Spinal cord (tissue), 10 donors: ENCODE measurements around the gene XYLT1. TPM values are rescaled to one million over a fixed set of nuclear protein-coding genes. Genes with fewer than 3 reads are reported as not detected.

Experiments used
- DNase-seq, 6 donors: peaks; one replicate each; pipeline versions ENCODE4 v3.0.0 to v3.0.0-alpha.2; 2013 to 2015; ENCODE audit warnings: low spot score in 6 of 6, low read depth in 4 of 6
- H3K27ac ChIP-seq: one replicate; pipeline ENCODE4 v1.5.1; 2013; ENCODE audit warnings: low read depth, low read length, control low read depth
- H3K27me3 ChIP-seq: one replicate; pipeline ENCODE4 v1.6.1; 2013; ENCODE audit warnings: low read length; ENCODE audit not compliant: control insufficient read depth, insufficient read depth
- H3K36me3 ChIP-seq: one replicate; pipeline ENCODE4 v1.6.1; 2013; ENCODE audit warnings: low read length; ENCODE audit not compliant: control insufficient read depth, insufficient read depth
- H3K4me1 ChIP-seq: one replicate; pipeline ENCODE4 v1.6.1; 2013; ENCODE audit warnings: low read length; ENCODE audit not compliant: control insufficient read depth, insufficient read depth
- H3K4me3 ChIP-seq: one replicate; pipeline ENCODE4 v1.5.1; 2013; ENCODE audit warnings: low read depth, low read length, control low read depth
- H3K9me3 ChIP-seq: one replicate; pipeline ENCODE4 v1.6.1; 2013; ENCODE audit warnings: low read length; ENCODE audit not compliant: control insufficient read depth, insufficient read depth
- WGBS: methylation state at CpG from one replicate; pipeline ENCODE4 v1.1.5; 2013; ENCODE audit warnings: missing lambda C conversion rate; ENCODE audit not compliant: insufficient coverage; 5-methylcytosine and 5-hydroxymethylcytosine counted together
- polyA plus RNA-seq, 2 donors: library from polyadenylated mRNA; unstranded; fragments of 120-200 nt; gene quantifications; one replicate each; pipeline ENCODE4 v1.2.1, GENCODE V29; 2013; ENCODE audit not compliant: insufficient read length in 2 of 2
- total RNA-seq, 2 donors: library from RNA; depleted of rRNA in 1 of 2; stranded (reverse); fragments of 120-200 nt in 1 of 2; fragments of >200 nt in 1 of 2; gene quantifications; one replicate each; pipeline versions ENCODE4 v1.2.3 to v1.2.4, GENCODE V29; 2013 to 2014
- donor health status: healthy.

Gene XYLT1
- total and polyA plus RNA-seq, 4 donors: 13.0 to 17.0 (median 15.2) TPM

DNA sequence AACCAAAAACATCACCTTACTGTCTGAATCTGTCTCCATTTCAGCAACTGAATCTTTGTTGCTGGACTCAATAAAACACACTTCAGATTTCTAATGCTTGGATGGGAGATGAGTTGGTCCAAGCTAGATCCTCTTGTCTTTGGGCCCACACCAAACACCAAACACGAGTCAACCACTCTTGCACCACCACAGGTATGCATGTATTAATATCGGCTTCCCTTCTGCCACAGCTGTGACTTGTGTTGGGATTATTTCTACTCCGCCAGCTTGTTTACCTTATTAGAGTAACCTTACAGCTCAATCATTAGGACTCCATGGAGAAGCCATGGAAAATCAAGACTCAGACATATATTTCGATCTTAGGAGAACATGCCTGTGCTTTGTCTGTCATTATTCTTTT is 49.9 kb downstream of the XYLT1 start:
- no peaks in the 10 kb centered on the region for H3K36me3 ChIP-seq
- H3K27me3 ChIP-seq: no peaks in the 10 kb centered on the region
- H3K4me3 ChIP-seq: no peak overlapping the region
- WGBS: no CpG with 5 or more reads among the region's 4 CpGs
- peaks cover 3% of the 10 kb centered on the region for H3K9me3 ChIP-seq
- H3K27ac ChIP-seq: no peak overlapping the region
- peaks cover 15% of the 10 kb centered on the region for H3K4me1 ChIP-seq
- DNase-seq: no peak

DNA sequence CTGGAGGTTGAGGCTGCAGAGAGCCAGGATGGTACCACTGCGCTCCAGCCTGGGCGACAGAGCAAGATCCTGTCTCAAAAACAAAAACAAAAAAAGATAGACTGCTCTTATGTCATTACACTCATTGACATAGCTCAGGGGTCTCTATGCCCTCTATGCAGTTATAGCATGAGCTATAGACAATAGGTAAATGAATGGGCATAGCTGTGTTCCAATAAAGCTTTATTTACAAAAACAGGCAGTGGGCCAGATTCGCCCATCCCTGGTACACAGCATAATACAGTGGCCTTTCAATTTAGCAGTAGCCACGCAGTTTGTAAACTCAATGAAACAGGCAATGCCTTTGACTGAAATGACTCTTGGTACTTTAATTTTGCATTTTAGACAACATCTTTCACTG is 51.5 kb downstream of the XYLT1 start:
- DNase-seq: no peak
- no peaks in the 10 kb centered on the region for H3K27me3 ChIP-seq
- H3K4me1 ChIP-seq: peaks cover 15% of the 10 kb centered on the region
- WGBS: no CpG with 5 or more reads among the region's 4 CpGs
- no peak overlapping the region for H3K27ac ChIP-seq
- no peak overlapping the region for H3K4me3 ChIP-seq
- H3K9me3 ChIP-seq: peaks cover 3% of the 10 kb centered on the region
- no peaks in the 10 kb centered on the region for H3K36me3 ChIP-seq

DNA sequence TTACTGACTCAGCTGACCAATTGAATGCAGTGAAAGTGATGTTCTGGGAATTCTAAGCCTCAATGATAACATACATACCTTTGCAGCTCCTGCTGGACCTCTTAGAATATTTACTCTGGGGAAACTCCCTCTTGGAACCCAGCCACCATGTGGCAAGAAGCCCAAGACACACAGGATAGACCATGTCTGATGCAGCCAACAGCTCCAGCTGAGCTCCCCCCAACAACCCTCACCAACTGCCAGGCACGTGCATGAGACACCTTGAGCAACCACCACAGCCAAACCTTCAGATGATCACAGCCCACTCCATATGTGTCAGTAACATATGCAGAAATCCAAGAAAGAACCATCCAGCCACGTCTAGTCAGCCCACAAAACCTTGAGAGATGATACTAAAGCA is 53.0 kb downstream of the XYLT1 start:
- H3K9me3 ChIP-seq: peaks cover 3% of the 10 kb centered on the region
- H3K4me1 ChIP-seq: peaks cover 10% of the 10 kb centered on the region
- H3K36me3 ChIP-seq: no peaks in the 10 kb centered on the region
- no peak overlapping the region for H3K27ac ChIP-seq
- H3K27me3 ChIP-seq: no peaks in the 10 kb centered on the region
- 75% methylated on average over 2 of the region's 2 CpGs for WGBS
- no peak for DNase-seq
- H3K4me3 ChIP-seq: no peak overlapping the region

DNA sequence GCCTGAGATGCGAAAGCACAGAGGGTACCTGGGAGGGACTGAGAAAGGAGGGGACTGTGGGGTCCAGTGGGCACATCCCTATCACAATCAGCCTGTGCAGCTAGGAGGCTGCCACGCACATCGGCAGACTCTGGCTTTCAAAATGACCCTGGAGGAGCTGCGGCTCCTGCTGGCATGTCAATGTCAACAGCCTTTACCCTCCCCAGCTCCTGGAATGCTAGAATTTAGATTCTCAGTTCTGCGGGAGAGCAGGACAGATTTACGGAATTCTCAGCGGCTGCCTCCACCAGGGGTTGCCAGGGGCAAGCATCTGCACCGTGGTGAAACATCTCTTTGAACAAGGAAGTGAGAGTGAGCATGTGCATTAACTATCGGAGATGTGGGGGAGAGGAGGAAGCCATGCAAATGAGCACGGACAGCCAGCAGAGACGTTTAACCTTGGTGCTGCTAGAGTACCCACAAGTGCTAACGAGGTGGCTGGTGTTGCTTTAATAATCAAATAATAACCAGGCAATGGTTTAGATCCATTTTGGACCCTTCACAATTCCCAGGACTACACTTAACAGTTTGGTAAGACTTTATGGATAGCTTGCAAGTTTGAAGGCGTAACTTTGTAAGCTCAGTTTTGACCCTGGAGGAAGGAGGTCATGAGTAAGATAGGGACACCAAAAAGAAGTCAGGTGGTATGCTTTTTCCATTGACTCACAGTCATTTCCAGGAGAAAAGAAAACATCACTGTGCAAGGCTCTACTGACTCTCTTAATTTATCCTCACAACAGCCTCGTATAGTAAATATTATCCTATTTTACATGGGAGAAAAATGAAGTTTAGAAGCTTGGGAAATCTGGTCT is 54.1 kb downstream of the XYLT1 start:
- Histone ChIP-seq H3K4me3 (no peak overlapping the region), H3K27ac (no peak overlapping the region), H3K9me3 (peaks cover 3% of the 10 kb centered on the region), H3K36me3 (no peaks in the 10 kb centered on the region), H3K27me3 (no peaks in the 10 kb centered on the region), H3K4me1 (peaks cover 10% of the 10 kb centered on the region)
- DNase-seq: peak in 2 of 6 donors; percentile 35 to 62
- 18% methylated on average over 8 of the region's 14 CpGs for WGBS

DNA sequence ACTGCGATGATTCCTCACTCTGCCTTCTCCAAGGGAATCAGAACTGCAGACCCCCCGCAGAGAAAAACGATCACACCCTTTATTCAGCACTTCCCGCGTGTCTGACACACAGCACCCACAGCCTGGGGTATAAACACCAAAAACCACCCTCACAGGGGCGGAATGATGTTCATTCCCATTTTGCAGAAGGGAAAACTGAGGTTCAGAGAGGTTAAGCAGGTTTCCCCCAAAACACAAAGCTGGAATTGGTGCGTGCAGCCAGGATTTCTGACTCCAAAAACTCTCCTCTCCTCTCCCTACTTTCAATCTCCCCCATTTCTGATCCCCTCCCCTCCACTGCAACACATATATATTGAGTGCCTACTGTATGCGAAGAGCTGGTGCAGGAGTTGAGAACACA is 55.8 kb downstream of the XYLT1 start:
- Histone ChIP-seq H3K4me1 (peaks cover 10% of the 10 kb centered on the region), H3K9me3 (no peaks in the 10 kb centered on the region), H3K27ac (no peak overlapping the region), H3K27me3 (no peaks in the 10 kb centered on the region), H3K4me3 (no peak overlapping the region), H3K36me3 (no peaks in the 10 kb centered on the region)
- no peak for DNase-seq
- 93% methylated on average over 4 of the region's 8 CpGs for WGBS

DNA sequence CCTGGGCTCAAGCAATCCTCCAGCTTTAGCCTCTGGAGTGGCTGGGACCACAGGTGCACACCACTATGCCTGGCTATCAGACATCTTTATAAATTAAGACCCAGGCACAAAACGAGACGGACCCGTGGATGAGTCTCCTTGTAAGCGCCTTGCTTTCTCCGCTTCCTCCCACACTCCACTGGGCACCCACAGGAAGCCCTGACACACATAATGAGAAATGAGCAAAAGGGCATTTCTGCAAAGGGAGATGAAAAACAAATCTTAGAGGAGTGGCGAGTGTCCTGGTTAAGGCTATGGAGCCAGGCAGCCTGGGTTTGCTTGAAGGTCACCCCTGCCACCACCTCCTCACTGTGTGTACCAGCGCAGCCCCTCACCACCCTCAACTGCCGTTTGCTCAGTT is 56.3 kb downstream of the XYLT1 start:
- 81% methylated on average over 8 of the region's 8 CpGs for WGBS
- no peaks in the 10 kb centered on the region for H3K9me3 ChIP-seq
- no peak for DNase-seq
- H3K27ac ChIP-seq: no peak overlapping the region
- H3K27me3 ChIP-seq: no peaks in the 10 kb centered on the region
- no peak overlapping the region for H3K4me3 ChIP-seq
- no peaks in the 10 kb centered on the region for H3K36me3 ChIP-seq
- H3K4me1 ChIP-seq: peaks cover 12% of the 10 kb centered on the region

DNA sequence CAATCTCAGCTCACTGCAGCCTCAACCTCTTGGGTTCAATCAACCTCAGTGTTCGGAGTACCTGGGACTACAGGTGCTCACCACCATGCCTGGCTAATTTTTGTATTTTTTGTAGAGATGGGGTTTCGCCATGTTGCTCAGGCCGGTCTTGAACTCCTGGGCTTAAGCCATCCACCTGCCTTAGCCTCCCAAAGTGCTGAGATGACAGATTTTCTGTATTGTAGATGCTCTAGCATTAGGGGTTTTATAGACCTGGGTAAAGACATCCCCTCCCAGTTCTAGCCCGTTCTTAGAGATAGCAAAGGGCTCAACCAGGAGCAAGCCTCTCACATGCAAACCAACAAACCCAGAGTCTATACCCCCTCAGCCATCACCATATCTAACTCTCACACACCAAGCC is 57.3 kb downstream of the XYLT1 start:
- H3K36me3 ChIP-seq: no peaks in the 10 kb centered on the region
- WGBS: 100% methylated on average over 2 of the region's 4 CpGs
- H3K9me3 ChIP-seq: no peaks in the 10 kb centered on the region
- H3K4me1 ChIP-seq: peaks cover 12% of the 10 kb centered on the region
- no peaks in the 10 kb centered on the region for H3K27me3 ChIP-seq
- H3K27ac ChIP-seq: no peak overlapping the region
- DNase-seq: no peak
- H3K4me3 ChIP-seq: no peak overlapping the region

DNA sequence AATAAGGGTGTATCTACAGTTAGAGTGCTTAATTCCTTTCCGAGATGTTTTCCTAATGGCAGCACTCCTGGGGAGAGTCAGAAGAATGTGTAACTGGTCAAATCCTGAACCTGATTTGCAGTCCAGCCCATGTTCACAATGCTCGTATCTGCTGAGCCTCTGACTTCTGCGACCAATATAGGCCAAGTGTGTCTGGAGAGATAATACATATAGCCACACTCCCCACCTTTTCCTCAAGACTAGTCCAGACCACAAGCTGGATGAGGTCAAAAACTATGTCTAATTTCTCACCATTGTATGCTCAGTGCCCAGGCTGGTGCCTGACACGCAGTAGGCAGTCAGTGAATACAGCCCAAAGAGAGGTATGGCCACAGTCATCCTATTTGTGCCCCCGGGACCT is 58.0 kb downstream of the XYLT1 start:
- no peaks in the 10 kb centered on the region for H3K9me3 ChIP-seq
- H3K4me1 ChIP-seq: peaks cover 12% of the 10 kb centered on the region
- no peak overlapping the region for H3K27ac ChIP-seq
- no peaks in the 10 kb centered on the region for H3K36me3 ChIP-seq
- WGBS: 94% methylated on average over 5 of the region's 5 CpGs
- H3K4me3 ChIP-seq: no peak overlapping the region
- DNase-seq: no peak
- no peaks in the 10 kb centered on the region for H3K27me3 ChIP-seq

DNA sequence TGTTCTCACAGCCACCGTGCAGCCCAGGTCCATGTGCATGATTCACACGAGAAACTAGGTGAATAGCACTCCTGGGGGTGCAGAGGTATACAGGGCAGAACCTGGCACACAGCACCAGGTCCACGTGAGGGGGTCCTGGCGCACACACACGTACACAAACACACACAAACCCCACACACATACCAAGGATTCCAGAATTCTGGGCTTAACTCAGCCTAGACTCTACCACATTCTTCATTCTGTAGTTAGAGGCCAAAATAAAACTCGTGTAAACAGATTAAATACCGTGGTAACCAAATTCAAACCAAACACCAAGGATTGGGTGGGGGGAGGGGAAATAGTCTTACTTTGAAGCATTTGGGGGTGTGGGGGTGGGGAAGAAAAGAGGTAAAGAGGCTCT is 58.5 kb downstream of the XYLT1 start:
- 57% methylated on average over 2 of the region's 7 CpGs for WGBS
- Histone ChIP-seq H3K27me3 (no peaks in the 10 kb centered on the region), H3K4me1 (peaks cover 12% of the 10 kb centered on the region), H3K27ac (no peak overlapping the region), H3K4me3 (no peak overlapping the region), H3K36me3 (no peaks in the 10 kb centered on the region), H3K9me3 (no peaks in the 10 kb centered on the region)
- DNase-seq: no peak

DNA sequence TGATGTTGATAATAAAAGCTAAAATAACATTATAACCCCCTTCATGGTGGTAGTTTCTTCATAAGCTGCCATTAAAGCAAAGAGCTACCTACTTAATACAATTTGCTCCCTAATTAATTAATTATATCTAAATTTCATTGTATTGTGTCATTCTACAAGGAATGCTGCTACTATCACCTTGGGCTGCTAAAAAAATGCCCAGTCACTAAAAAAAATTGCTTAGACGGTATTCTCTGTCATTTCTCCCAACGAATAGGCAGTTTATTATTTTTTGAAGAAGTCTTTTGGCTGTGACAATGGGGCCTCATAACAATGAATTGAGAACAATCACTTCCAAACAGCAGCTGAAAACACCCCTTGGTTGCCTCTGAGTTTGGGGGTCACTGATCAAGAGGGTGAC is 59.5 kb downstream of the XYLT1 start:
- Histone ChIP-seq H3K27ac (no peak overlapping the region), H3K4me3 (no peak overlapping the region), H3K9me3 (no peaks in the 10 kb centered on the region), H3K36me3 (no peaks in the 10 kb centered on the region), H3K4me1 (peaks cover 14% of the 10 kb centered on the region), H3K27me3 (no peaks in the 10 kb centered on the region)
- WGBS: no CpG with 5 or more reads among the region's 2 CpGs
- no peak for DNase-seq
